Measurements from ENCODE around the gene VSIR. TPM values are rescaled to one million over a fixed set of nuclear protein-coding genes. Genes with fewer than 3 reads are reported as not detected.

The VSIR gene
- total and polyA plus RNA-seq, 10 of the 15 experiments (the other 5 are each of a cell fraction or from before 2014, with no cell fraction given): 0.19 to 12.5 (median 6.7) TPM

GRCh38 chr10:71806704-71807556, 33.6 kb upstream of the VSIR start:
- H3K27ac ChIP-seq (ENCODE audit: control insufficient read depth, insufficient read depth): no peak overlapping the region
- H4K20me1 ChIP-seq (ENCODE audit: control insufficient read depth, insufficient read depth): no peaks in the 10 kb centered on the region
- no peaks in the 10 kb centered on the region for H3K79me2 ChIP-seq (ENCODE audit: control insufficient read depth, insufficient read depth, low read length)
- ChIA-PET POLR2A (interaction anchor here (0.5 to 0.7 kb wide), 2 partner anchors 113 to 834 kb away, joined by 3 read pairs; no protein-coding TSS in a partner anchor), SMC1A (ENCODE audit: uncharacterized antibody, unreplicated experiment) (interaction anchor here (1.1 kb wide), 1 partner anchor 24 kb away, joined by 3 read pairs; no protein-coding TSS in a partner anchor), CTCF (no interaction called here), RAD21 (ENCODE audit: unreplicated experiment) (interaction anchor here (0.7 to 1.2 kb wide), 2 partner anchors 99 to 805 kb away, joined by 3 read pairs; no protein-coding TSS in a partner anchor)
- no peak overlapping the region for H3K4me3 ChIP-seq
- H2AFZ ChIP-seq (ENCODE audit: control insufficient read depth, low read depth, low read length): no peak overlapping the region
- H3K27me3 ChIP-seq (replicated peaks in 1 of 2; ENCODE audit: control insufficient read depth in 2 of 2, insufficient read depth in 2 of 2, low read length in 1 of 2): no peaks in the 10 kb centered on the region
- peaks cover 3% of the 10 kb centered on the region for H3K4me1 ChIP-seq (ENCODE audit: control insufficient read depth, insufficient read depth, low read length)
- WGBS (ENCODE audit: insufficient coverage, insufficient replicate concordance, low lambda C conversion rate, missing lambda C conversion rate): 68% methylated on average over 21 of the region's 23 CpGs
- TF ChIP-seq MXI1 (IDR thresholded peaks at IDR 0.05; ENCODE audit: low read depth, low read length): no peak
- no peak for TF ChIP-seq KLF5 (IDR thresholded peaks at IDR 0.05; ENCODE audit: partially characterized antibody)
- TF ChIP-seq CBX5 (IDR thresholded peaks at IDR 0.05; ENCODE audit: low read depth): no peak
- no peak for TF ChIP-seq RAD21 (IDR thresholded peaks at IDR 0.05; ENCODE audit: insufficient read depth, low read depth, low read length)
- TF ChIP-seq JUND (IDR thresholded peaks at IDR 0.05; ENCODE audit: low read depth, low read length): no peak
- no peak for TF ChIP-seq CBX3 (IDR thresholded peaks at IDR 0.05; ENCODE audit: borderline replicate concordance, low read depth)
- no peak for TF ChIP-seq NBN (IDR thresholded peaks at IDR 0.05)
- no peak for TF ChIP-seq RELB (IDR thresholded peaks at IDR 0.05; ENCODE audit: low read depth)
- TF ChIP-seq MEF2A (IDR thresholded peaks at IDR 0.05; ENCODE audit: insufficient read depth, low read depth, low read length): no peak
- TF ChIP-seq E2F8 (IDR thresholded peaks at IDR 0.05; ENCODE audit: low read depth, partially characterized antibody): no peak
- no peak for TF ChIP-seq EZH2 (IDR thresholded peaks at IDR 0.05; ENCODE audit: borderline replicate concordance, control insufficient read depth, low read depth, low read length)
- no peak for TF ChIP-seq SREBF2 (IDR thresholded peaks at IDR 0.05; ENCODE audit: low read length)
- H3K9me3 ChIP-seq (replicated peaks; ENCODE audit: control insufficient read depth, insufficient read depth, low read length): no peaks in the 10 kb centered on the region
- in situ Hi-C loops (cut with MboI) (no loop called here), intact Hi-C loops (cut with micrococcal nuclease; ENCODE audit: unreplicated experiment) (no loop called here)
- ATAC-seq: no peak
- H3K9ac ChIP-seq (ENCODE audit: control insufficient read depth, insufficient read depth, low read length): no peak overlapping the region
- no TSS peak for BruUV-seq (replicated peaks)
- DNase-seq (ENCODE audit: low read depth, low spot score): no peak
- no peak for FAIRE-seq
- H3K36me3 ChIP-seq (ENCODE audit: control insufficient read depth in 2 of 2, insufficient read depth in 2 of 2, low read length in 1 of 2): no peaks in the 10 kb centered on the region
- no peak overlapping the region for H3K4me2 ChIP-seq (ENCODE audit: control insufficient read depth, insufficient read depth)
